GM19035 (cell line): ENCODE measurements around the gene EFNA4.
A peak's percentile ranks its signal among the peaks of the same experiment; 100 is the strongest.

Experiments used
- ATAC-seq: cut with Tn5 transposase; IDR thresholded peaks from one replicate; pipeline ENCODE4 v1.9.1; 2021; ENCODE audit not compliant: unreplicated experiment

The EFNA4 gene

DNA sequence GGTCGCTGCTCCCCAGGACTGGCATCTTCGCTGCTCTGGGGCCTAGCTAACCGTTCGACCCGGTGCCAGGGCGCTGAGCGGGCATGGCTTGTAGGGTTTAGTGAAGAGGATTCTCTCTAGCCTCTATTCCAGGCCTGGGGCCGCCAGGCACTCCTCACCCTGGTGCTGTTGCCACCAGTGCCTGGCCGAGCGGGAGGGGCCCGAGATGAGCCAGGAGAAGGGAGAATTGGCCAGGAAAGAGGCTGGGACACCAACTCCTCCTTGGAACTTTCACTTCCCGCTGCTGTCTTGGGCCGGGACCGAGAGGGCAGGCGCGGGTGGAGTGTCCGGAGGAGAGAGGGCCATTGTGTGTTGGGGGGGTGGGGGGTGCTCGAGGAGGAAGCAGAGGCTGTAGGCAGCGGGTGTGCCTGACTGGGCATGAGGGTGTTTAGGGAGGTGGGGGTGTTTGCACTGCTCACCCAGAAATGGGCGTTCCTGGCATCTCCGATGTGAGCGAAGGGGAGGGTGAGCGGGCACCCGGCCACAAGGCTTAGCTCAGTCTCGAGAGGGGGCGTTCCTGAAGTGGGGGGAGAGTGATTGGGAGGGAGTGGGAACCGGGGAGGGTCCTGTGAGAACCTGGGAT lies 11.7 kb upstream of the EFNA4 start:
- ATAC-seq: no peak

DNA sequence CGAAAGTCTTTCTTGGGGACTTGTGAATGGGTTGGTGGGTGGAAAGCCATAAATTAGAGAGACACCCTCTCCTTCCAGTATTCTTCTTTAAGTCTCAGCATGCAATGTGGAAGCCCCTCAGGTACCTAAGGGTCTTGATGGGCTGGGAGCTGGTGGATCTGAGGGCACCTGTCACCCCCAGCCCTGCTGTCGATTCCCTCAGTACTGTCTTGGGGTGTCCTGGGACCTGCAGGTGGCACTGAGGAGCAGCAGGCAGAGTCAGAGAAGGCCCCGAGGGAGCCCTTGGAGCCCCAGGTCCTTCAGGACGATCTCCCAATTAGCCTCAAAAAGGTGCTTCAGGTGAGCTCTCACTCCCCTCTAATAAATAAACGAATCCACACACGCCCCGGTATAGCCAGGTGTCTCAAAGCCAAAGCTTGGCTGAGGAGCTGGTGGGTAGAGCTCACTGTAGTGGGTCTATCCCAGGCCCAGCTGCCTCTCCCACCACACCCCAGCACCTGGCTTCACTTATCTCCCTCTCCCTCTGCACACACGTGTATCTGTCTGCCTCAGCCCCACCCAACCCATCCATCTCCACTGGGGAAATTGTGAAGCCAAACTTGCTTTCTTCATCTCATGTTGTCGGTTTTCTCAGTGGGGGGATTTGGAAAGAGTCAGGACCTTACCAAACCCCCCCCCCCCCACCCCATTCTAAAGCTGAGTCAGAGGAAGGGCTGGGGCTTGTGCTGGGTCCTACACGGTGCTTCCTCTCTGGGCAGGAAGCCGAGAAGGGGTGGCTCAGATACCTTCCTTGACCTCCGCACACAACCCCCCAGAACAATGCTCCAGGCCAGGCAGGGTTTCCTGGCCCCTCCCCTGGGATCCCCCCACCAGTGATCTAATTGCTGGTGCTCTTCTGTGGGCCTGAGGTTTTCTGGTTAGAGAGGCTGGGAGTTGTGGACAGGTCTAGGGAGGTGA lies 10.8 kb upstream of the EFNA4 start:
- no peak for ATAC-seq

DNA sequence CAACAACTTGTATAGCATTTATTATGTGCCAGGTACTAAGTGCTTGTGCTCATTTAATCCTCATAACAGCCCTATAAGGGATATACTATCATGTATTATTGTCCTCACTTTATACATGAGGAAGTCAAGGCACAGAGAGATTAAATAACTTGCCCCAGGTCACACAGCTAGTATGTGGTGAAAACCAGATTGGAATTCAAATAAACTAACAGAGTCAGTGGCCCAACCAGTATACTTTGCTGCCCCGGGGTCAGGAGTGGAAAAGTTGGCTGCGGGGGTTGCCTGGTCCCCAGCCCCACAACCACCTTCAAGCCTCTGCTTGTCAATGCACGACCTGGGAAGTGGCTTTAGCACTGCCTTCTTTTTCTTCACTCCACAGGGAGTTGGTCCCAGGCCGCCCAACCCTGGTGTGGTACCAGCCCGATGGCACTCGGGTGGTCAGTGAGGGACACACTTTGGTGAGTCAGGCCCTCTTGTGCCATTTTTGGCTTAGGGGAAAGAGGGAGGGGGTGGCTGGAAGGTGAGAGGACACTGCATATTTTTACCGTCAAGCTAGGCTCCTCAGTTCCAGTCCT lies 9.9 kb upstream of the EFNA4 start:
- no peak for ATAC-seq

DNA sequence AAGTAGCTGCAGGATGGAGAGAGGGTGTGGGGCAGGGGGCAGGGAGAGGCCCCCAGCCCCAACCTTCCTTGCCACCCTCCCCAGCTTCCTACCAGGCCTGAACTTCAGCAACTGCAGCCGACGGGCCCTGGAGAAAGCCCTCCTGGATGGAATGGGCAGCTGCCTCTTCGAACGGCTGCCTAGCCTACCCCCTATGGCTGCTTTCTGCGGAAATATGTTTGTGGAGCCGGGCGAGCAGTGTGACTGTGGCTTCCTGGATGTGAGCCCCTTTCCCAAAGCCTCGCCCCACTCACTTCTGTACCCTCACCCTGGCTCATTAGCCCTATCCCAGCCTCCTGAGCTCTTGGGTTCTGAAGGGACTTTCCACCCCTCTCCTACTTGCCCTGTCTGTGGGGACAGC lies 6.4 kb upstream of the EFNA4 start:
- ATAC-seq: no peak

DNA sequence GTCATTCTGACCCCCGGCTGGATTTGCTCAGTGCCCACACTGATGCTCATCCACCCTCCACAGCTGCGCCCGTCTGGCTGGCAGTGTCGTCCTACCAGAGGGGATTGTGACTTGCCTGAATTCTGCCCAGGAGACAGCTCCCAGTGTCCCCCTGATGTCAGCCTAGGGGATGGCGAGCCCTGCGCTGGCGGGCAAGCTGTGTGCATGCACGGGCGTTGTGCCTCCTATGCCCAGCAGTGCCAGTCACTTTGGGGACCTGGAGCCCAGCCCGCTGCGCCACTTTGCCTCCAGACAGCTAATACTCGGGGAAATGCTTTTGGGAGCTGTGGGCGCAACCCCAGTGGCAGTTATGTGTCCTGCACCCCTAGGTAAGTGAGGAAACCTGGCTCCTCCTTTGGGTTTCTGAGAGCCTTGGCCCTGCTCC lies 5.7 kb upstream of the EFNA4 start:
- ATAC-seq: no peak

DNA sequence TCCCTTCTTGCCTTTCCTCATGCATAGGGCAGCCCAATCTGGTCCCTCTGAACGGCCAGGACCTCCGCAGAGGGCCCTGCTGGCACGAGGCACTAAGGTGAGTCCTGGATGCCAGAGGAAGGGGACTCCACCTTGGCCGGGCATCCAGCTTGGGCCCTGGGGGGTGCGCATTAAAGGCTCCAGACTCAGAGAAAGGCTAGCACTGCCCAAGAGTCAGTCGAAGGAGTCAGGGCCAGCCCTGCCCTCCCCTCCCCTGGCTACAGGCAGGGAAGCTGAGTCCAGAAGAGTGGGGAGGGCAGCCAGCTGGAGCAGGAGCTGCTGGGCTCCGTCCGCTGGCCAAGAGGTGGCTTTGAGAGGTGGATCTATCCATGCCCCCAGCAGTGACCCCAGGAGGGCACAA lies 2.8 kb upstream of the EFNA4 start:
- ATAC-seq: no peak

DNA sequence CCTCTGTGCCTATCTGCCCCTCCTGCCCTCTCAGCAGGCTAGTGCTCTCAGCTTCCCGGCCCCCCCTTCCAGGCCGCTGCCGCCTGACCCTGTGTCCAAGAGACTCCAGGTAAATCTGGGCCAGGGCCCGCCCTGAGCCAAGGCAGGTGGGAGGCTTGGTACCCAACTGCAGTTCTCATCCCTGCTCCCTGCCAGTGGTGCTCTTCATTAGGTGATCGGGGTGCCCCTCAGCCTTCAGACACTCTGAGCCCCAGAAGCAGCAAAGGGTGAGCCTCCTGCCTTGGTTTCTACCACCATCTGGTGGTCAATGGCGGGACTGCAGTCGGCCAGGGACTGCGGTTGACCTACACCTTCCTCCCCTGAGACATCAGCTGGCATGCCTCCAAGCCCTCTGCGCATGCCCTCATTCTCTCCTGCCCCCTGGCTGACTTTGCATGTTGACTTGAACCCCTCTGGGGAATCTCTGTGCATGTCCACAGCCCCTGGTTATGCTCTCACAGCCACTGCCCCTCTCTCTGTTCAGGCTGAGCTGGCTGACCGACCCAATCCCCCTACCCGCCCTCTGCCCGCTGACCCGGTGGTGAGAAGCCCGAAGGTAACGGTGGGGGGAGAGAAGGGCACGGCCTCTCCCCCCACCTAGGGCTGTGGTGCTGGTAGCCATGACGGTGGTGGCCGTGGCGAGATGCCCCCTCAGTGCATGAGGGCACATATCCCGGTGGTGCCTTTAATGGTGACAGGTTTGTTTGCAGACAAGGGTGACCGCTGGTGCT lies 2.0 kb upstream of the EFNA4 start:
- peak; percentile 54 for ATAC-seq

DNA sequence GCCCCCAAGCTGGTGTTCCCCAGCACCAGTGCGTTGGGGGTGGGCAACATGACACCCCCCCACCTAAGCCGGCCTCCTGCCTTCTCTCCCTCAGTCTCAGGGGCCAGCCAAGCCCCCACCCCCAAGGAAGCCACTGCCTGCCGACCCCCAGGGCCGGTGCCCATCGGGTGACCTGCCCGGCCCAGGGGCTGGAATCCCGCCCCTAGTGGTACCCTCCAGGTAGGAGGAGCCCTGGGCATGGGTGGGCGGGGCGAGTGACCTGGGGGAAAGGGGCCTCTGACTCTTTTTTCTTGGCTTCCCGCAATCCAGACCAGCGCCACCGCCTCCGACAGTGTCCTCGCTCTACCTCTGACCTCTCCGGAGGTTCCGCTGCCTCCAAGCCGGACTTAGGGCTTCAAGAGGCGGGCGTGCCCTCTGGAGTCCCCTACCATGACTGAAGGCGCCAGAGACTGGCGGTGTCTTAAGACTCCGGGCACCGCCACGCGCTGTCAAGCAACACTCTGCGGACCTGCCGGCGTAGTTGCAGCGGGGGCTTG lies 1.3 kb upstream of the EFNA4 start:
- ATAC-seq: no peak

DNA sequence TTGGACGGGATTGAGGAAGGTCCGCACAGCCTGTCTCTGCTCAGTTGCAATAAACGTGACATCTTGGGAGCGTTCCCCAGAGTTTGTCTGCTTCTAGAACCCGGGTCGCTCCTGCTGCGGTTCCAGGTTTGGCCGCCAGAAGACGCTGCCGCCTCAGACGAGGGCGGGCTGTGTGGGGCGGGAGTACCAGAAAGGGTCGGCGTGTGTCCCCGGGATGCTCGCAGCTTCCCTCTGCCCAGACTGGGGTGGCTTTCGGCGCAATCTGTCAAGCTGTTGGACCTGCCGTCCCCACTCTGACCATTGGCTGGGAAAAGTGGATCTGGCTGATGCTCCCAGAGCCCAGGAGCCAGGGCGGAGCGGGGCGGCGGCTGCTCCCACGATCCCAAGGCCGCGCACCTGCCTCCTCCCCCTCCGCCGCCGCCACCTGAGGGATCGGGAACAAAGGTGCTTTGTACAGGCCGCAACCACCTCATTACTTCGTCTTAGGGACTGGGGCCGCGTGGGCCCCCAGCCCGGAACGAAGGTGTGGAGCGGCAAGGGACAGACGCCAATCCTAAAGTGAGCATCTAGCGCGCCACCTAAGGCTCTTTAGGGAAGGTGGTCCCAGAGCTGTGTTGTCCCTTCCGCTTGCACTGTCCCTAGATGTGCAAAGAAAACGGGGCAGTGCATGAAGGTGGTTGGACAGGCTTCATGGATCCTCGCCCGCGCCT lies 683 bp upstream of the EFNA4 start:
- no peak for ATAC-seq

DNA sequence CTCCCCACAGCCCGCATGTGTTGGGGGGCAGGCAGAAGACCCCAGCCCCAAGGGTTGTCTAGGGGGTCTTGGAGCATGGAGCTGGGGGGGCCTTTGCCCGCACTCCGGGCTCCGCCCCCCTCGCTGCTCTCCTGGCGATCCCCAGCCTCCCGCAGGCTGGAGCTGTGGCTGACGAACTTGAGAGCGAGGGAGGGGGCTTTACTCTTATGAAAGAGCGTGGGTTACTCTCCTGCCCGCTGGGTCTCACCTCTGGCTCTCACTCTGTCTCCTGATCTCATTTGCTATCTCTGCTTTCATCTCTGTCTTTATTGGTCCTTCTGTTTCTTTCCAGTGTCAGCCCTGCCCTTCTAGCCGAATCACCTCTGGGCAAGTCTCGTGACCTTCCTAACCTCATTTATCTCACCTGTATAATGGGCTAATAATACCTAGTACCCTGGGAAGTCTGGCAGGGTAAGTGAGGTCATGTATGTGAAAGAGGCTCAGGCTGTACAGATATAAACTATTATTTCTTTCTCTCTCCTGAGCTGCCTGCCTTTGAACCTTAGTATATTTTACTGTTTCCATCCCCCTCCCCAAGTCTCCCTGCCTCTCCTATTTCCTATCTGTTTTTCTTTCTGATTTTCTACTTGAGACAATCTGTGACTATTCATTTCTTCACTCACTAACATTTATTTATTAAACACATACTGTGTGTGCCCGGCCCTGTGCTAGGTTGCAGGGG lies 731 bp downstream of the EFNA4 start:
- ATAC-seq: no peak

DNA sequence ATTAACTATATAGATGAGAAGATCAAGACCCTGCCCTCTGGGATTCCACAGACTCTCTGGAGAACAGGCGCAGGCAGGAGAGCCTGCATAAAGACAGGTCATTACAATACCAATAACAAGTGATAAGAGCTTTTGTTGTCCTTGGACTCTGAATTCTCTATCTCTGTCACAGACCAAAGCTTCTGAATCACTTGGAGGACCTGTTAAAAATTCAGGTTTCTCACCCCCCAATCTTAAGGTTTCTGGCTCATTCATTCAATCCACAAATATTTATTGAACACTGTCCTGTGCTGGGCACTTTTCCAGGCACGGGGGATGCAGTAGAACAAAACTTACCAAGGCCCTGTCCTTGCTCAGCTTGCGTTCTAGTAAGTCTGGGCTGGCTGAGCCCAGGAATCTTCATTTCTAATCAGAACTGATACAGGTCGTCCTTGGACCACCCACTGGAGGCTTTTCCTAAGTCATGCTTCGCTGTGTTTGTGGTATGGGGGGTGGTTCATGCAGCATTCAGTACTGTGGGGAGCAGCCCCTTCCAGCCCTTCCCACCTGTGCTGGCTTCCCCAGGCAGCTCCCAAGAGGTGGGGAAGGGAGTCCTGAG lies 1.4 kb downstream of the EFNA4 start:
- ATAC-seq: no peak

DNA sequence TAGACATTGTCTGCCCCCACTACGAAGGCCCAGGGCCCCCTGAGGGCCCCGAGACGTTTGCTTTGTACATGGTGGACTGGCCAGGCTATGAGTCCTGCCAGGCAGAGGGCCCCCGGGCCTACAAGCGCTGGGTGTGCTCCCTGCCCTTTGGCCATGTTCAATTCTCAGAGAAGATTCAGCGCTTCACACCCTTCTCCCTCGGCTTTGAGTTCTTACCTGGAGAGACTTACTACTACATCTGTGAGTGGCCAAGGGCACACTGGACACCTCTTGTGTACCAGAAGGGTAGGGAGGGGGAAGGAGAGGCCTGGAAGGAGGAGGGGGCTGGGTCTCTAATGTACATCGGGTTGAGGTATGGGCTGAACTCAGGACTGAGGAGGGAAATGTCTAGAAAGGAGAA lies 3.2 kb downstream of the EFNA4 start:
- ATAC-seq: no peak

DNA sequence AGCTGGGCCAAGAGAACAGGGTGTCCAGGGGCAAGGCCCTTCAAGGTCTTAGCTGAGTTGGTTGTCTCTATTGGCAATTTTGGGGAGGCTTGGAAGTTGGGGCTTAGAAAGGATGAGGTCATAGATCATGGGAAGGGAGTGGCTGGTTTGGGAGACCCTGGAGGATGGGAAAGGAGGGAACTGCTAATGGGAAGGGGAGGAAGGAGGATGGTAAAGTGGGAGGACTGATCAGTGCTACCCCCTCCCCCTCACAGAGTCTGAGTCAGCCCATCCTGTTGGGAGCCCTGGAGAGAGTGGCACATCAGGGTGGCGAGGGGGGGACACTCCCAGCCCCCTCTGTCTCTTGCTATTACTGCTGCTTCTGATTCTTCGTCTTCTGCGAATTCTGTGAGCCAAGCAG lies 5.1 kb downstream of the EFNA4 start:
- ATAC-seq: no peak

DNA sequence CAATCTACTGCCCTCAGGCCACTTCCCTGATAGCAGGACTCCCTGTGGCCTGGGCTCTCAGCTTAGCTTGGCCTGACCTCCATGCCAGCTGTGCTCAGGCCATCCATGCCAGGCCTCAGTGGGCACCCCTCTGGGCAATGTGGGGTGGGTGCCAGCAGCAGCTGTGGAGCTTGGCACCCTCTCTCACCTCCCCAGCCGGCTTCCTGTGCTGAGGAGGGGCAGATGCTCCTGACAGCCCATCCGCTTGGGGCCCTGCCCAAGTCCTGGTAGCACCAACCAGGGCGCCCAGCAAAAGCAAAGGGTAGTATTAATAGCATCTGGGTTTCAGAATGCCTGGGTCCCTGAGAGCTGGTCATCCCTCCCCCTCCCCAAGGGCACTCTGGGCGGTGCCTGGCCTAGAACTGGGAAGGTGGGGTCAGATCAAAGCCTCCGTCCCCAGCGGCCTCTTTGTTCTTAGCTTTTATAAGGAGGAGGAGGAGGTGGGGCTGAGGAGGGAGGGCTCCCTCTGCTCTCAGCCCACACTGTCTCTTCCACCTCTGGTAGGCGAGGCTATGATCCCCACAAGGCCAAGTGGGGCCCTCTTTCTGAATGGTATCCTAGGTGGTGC lies 6.1 kb downstream of the EFNA4 start:
- ATAC-seq: no peak

DNA sequence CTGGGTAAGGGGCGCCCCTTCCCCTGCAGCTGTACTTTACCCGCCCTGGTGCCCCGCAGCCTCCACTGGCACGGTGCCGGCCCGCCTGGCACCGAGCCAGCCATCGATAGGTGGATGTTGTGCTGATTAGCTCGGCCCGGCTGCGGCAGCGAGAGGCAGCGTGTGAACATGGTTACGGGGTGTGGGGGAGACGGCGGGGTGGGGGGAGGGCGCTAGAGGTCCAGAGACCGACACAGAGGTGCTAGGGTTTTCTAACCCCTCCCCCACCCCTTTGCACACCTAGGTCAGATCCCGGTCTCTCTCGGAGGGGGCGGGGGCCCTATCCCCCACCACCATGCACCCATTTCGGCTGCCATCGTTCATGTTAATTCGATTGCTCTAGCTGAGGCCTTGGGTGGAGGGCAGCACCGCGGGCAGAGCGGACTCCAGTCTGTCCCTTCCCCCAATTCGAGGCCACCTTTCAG lies 6.7 kb downstream of the EFNA4 start:
- ATAC-seq: no peak

DNA sequence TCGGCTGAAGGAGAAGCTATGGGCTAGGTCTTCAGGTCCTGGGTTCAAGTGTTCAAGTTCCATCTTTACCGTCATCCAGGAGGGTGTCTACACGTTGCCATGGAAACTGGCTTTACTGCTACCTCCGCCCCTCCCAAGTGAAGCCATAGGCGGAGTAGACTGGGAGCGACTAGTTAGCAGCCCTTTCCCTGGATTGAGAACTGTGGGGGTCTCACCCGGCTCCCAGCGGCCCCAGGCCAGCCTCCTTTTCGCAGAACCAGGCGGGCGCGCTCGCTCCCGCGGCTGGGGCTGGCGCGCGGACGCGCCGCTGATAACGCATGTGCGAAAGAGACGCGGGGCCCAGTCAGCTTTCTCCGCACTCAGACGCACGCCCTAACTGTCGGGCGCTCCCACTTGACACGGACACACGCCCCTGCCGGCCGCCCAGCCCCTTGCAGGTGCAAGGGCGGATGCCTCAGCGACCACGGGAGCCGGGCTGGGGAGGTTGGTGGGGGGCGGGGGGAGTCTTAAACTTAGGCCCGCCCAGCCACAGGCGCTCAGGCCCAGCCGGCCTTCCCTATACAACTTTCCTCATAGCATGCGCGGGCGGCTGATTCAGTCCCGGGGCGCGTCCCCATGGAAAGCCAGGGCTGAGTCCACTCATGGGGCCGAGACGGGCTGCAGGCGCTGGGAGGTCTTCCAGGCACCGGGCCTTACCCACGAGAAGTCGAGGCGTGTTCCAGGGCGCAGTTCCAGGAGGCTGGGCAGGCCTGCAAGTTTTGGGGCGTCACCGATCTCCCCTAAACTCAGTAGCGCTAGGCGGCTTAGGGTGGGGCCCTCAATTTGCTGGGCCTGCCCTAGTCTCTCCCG lies 7.4 kb downstream of the EFNA4 start:
- ATAC-seq: peak; percentile 67

DNA sequence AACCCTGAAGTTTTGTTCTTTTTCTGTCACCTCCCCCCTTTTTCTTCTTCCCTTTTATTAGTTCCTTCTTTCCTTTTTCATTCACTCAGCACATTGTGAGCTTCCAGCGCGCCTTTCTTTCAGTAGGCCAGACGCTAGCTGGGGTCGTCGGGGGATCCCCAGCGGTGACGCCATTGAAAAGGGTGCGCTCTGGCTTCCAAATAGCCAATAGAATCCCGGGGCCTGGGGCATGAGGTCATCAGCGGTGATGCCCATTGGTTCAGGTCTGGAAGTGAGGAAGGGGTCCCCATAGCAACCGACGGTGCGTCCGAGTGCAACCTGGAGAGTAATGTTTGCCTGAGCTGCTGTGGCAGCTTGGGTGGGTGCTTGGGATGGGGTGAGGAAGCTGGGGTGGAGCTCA lies 8.2 kb downstream of the EFNA4 start:
- ATAC-seq: no peak
